A673 (cell line): ENCODE results near the gene CUL2.

Source experiments
- CTCF ChIP-seq: fragments of 300-800, 200-600 bp; sonication (generic); conservative IDR thresholded peaks from 2 replicates; pipeline ENCODE4 v1.5.1; 2017; ENCODE audit warnings: low read depth, mild to moderate bottlenecking, antibody characterized with exemption, low read length, moderate library complexity, mixed read lengths
- EZH2 ChIP-seq: fragments of 200-600 bp; sonication (generic); IDR thresholded peaks from 2 replicates; pipeline ENCODE4 v1.6.1; 2017; ENCODE audit warnings: borderline replicate concordance, low read depth, mild to moderate bottlenecking, mixed read lengths, antibody characterized with exemption, low read length; ENCODE audit not compliant: poor library complexity, severe bottlenecking

- TF ChIP-seq CTCF, result no peak
- no peak for TF ChIP-seq EZH2
Observed at GRCh38 chr10:35124540-35124939, 34.4 kb upstream of the CUL2 start.
